Smooth muscle cell (in vitro differentiated cells): ENCODE data around the gene MFGE8. TPM values are rescaled to one million over a fixed set of nuclear protein-coding genes. Genes with fewer than 3 reads are reported as not detected.

Experiments used
- DNase-seq: peaks from one replicate; lab custom pipeline; 2025; ENCODE audit not compliant: unreplicated experiment; lab: John Stamatoyannopoulos, UW
- H2AFZ ChIP-seq: fragments of 200-600 bp; sonication (generic); 2 replicates; pipeline ENCODE4 v1.6.0; 2016; ENCODE audit warnings: antibody characterized with exemption, low read depth, mild to moderate bottlenecking
- H3F3A ChIP-seq: fragments of 200-600 bp; sonication (generic); 2 replicates; pipeline ENCODE4 v1.6.0; 2017; ENCODE audit warnings: antibody characterized with exemption, low read depth
- H3K27ac ChIP-seq: fragments of 200-600 bp; sonication (generic); 2 replicates; pipeline ENCODE4 v1.5.1; 2016; ENCODE audit warnings: low read depth, mild to moderate bottlenecking
- H3K27me3 ChIP-seq: fragments of 200-600 bp; sonication (generic); 2 replicates; pipeline ENCODE4 v1.6.1; 2016; ENCODE audit warnings: low read depth, mild to moderate bottlenecking
- H3K36me3 ChIP-seq: fragments of 200-600 bp; sonication (generic); 2 replicates; pipeline ENCODE4 v1.5.1; 2016; ENCODE audit warnings: low read depth
- H3K4me1 ChIP-seq: fragments of 200-600 bp; sonication (generic); 2 replicates; pipeline ENCODE4 v1.5.1; 2016; ENCODE audit warnings: low read depth
- H3K4me2 ChIP-seq: fragments of 200-600 bp; sonication (generic); 2 replicates; pipeline ENCODE4 v1.6.0; 2016; ENCODE audit warnings: mild to moderate bottlenecking
- H3K4me3 ChIP-seq: fragments of 200-600 bp; sonication (generic); 2 replicates; pipeline ENCODE4 v1.5.1; 2016; ENCODE audit warnings: mild to moderate bottlenecking
- H3K79me2 ChIP-seq: fragments of 200-600 bp; sonication (generic); 2 replicates; pipeline ENCODE4 v1.6.0; 2016; ENCODE audit warnings: low read depth, mild to moderate bottlenecking
- H3K9ac ChIP-seq: fragments of 200-600 bp; sonication (generic); 2 replicates; pipeline ENCODE4 v1.6.0; 2016; ENCODE audit warnings: low read depth
- H3K9me3 ChIP-seq: fragments of 200-600 bp; sonication (generic); replicated peaks from 2 replicates; pipeline ENCODE4 v1.5.1; 2016; ENCODE audit warnings: low read depth
- H4K20me1 ChIP-seq: fragments of 200-600 bp; sonication (generic); 2 replicates; pipeline ENCODE4 v1.6.0; 2016; ENCODE audit warnings: low read depth
- WGBS: methylation state at CpG from one replicate; pipeline ENCODE4 v1.1.7; 2016; ENCODE audit warnings: low lambda C conversion rate; 5-methylcytosine and 5-hydroxymethylcytosine counted together
- polyA plus RNA-seq: library from polyadenylated mRNA; unstranded; fragments of >200 nt; fragmentation: Nextera tagmentation; extraction: Ambion mirVana; gene quantifications from 2 replicates; pipeline ENCODE4 v1.2.1, GENCODE V29; 2016
- total RNA-seq: library from RNA; depleted of rRNA; stranded (reverse); fragments of >200 nt; gene quantifications from 2 replicates; pipeline ENCODE4 v1.2.3, GENCODE V29; 2014
- TF ChIP-seq, protein P1 (sequence below): fragments of 200-600 bp; sonication (generic); IDR thresholded peaks from 2 replicates; pipeline ENCODE4 v1.5.1; 2017; ENCODE audit warnings: borderline replicate concordance, mild to moderate bottlenecking, antibody characterized with exemption; ENCODE audit not compliant: insufficient read depth, poor library complexity, severe bottlenecking

Gene MFGE8
- total and polyA plus RNA-seq, 2 experiments from 2014 or later, result 185 to 237 TPM

- H3K4me2 ChIP-seq, result no peak overlapping the region
- no peaks in the 10 kb centered on the region for H3F3A ChIP-seq
- no peak overlapping the region for H3K4me3 ChIP-seq
- no peak for DNase-seq
- no peak overlapping the region for H3K9ac ChIP-seq
- no peak overlapping the region for H3K27ac ChIP-seq
- H3K4me1 ChIP-seq, result no peaks in the 10 kb centered on the region
- no peaks in the 10 kb centered on the region for H4K20me1 ChIP-seq
- no peaks in the 10 kb centered on the region for H3K9me3 ChIP-seq
- peaks cover 5% of the 10 kb centered on the region for H3K27me3 ChIP-seq
- TF ChIP-seq, protein P1, sequence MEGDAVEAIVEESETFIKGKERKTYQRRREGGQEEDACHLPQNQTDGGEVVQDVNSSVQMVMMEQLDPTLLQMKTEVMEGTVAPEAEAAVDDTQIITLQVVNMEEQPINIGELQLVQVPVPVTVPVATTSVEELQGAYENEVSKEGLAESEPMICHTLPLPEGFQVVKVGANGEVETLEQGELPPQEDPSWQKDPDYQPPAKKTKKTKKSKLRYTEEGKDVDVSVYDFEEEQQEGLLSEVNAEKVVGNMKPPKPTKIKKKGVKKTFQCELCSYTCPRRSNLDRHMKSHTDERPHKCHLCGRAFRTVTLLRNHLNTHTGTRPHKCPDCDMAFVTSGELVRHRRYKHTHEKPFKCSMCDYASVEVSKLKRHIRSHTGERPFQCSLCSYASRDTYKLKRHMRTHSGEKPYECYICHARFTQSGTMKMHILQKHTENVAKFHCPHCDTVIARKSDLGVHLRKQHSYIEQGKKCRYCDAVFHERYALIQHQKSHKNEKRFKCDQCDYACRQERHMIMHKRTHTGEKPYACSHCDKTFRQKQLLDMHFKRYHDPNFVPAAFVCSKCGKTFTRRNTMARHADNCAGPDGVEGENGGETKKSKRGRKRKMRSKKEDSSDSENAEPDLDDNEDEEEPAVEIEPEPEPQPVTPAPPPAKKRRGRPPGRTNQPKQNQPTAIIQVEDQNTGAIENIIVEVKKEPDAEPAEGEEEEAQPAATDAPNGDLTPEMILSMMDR, result no peak
- no peaks in the 10 kb centered on the region for H3K36me3 ChIP-seq
- H3K79me2 ChIP-seq, result no peaks in the 10 kb centered on the region
- H2AFZ ChIP-seq, result no peak overlapping the region
These were observed 60.7 kb downstream of the MFGE8 start for GRCh38 chr15:88852476-88852875.

DNA sequence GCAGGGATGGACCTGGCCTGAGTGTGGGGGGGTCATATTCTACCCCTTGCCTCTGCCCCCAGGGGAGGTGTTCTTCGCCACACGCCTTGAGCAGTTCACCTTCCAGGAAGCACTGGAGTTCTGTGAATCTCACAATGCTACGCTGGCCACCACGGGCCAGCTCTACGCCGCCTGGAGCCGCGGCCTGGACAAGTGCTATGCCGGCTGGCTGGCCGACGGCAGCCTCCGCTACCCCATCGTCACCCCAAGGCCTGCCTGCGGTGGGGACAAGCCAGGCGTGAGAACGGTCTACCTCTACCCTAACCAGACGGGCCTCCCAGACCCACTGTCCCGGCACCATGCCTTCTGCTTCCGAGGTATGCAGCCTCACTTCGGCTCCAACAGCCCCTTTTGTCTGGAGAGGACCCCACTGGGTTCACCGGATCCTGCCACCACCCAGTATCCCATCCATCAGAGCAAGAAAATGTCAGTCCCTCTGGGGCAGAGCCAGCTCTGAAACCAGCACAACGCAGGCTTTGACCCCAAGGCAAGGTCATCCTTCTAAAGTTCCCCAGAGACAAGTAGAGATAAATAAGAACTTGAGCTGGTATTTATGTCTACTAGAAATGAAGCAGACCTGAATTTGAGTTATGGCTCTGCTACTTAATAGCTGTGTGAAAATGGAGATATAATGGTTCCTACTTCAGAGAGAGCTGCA is 63.7 kb downstream of the MFGE8 start:
- Histone ChIP-seq H3K4me1 (no peaks in the 10 kb centered on the region), H3F3A (no peaks in the 10 kb centered on the region), H3K9ac (no peak overlapping the region), H3K36me3 (no peaks in the 10 kb centered on the region), H4K20me1 (no peaks in the 10 kb centered on the region), H3K27ac (no peak overlapping the region), H3K79me2 (no peaks in the 10 kb centered on the region), H3K27me3 (peaks cover 5% of the 10 kb centered on the region), H3K4me2 (no peak overlapping the region), H3K4me3 (no peak overlapping the region), H2AFZ (no peak overlapping the region), H3K9me3 (no peaks in the 10 kb centered on the region)
- TF ChIP-seq, protein P1, result no peak
- WGBS, result 91% methylated on average over 16 of the region's 22 CpGs
- no peak for DNase-seq

Other genes starting within 250 kb of the MFGE8 start
- not detected in 2 replicates for gene ACAN, start 109.9 kb downstream of the MFGE8 start, total RNA-seq
- 0.18 TPM in 1 of 2 replicates, not detected in the other for gene ACAN, start 109.9 kb downstream of the MFGE8 start, polyA plus RNA-seq
- 4.5 and 6.5 TPM in 2 replicates for gene HAPLN3, start 17.8 kb downstream of the MFGE8 start, total RNA-seq
- 5.2 and 7.6 TPM in 2 replicates for gene HAPLN3, start 17.8 kb downstream of the MFGE8 start, polyA plus RNA-seq
- 19.0 and 23.9 TPM in 2 replicates for gene ABHD2, start 175.1 kb upstream of the MFGE8 start, total RNA-seq
- gene ABHD2, start 175.1 kb upstream of the MFGE8 start, polyA plus RNA-seq, result 9.4 and 12.8 TPM in 2 replicates